ENCODE measurements around the gene RAB8A. TPM values are rescaled to one million over a fixed set of nuclear protein-coding genes. Genes with fewer than 3 reads are reported as not detected.

The RAB8A gene
- total and polyA plus RNA-seq, 2 donors from 2014 or later: 38.5 to 75.6 TPM

DNA sequence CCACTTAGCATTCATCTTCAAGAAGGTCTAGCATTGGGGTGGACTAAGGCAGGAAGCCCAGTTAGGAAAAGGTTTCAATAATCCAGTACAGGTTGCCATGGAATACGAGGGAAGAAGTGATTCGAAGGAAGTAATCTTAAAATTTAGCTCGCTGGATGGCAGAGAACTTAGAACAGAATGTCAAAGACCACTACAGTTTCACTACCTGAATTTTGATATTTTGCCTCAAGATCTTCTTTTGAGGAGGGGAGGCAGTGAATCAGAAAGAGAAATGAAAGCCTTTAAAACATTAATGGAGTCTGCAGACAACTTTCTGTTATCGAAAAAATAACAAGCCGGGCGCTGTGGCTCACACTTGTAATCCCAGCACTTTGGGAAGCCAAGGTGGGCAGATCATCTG is 7.0 kb upstream of the RAB8A start:
- no peaks in the 10 kb centered on the region for H3K9me3 ChIP-seq (ENCODE audit: control insufficient read depth in 2 of 3, insufficient read depth in 1 of 3, low read length in 3 of 3)
- no peak overlapping the region for H3K27ac ChIP-seq (ENCODE audit: low read depth in 2 of 2, low read length in 2 of 2)
- H3K9ac ChIP-seq (ENCODE audit: low read length in 3 of 3): no peak overlapping the region
- TF ChIP-seq, protein P1, sequence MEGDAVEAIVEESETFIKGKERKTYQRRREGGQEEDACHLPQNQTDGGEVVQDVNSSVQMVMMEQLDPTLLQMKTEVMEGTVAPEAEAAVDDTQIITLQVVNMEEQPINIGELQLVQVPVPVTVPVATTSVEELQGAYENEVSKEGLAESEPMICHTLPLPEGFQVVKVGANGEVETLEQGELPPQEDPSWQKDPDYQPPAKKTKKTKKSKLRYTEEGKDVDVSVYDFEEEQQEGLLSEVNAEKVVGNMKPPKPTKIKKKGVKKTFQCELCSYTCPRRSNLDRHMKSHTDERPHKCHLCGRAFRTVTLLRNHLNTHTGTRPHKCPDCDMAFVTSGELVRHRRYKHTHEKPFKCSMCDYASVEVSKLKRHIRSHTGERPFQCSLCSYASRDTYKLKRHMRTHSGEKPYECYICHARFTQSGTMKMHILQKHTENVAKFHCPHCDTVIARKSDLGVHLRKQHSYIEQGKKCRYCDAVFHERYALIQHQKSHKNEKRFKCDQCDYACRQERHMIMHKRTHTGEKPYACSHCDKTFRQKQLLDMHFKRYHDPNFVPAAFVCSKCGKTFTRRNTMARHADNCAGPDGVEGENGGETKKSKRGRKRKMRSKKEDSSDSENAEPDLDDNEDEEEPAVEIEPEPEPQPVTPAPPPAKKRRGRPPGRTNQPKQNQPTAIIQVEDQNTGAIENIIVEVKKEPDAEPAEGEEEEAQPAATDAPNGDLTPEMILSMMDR (IDR thresholded peaks at IDR 0.05; ENCODE audit: borderline replicate concordance, extremely low read depth, insufficient read depth): no peak
- H3K27me3 ChIP-seq (ENCODE audit: control insufficient read depth, insufficient read depth, low read length): no peaks in the 10 kb centered on the region
- no peak for DNase-seq
- no peak overlapping the region for H3K4me3 ChIP-seq (ENCODE audit: low read length in 3 of 3)
- intact Hi-C loops (cut with DNase I): no loop called here
- FAIRE-seq: no peak
- H3K4me1 ChIP-seq (ENCODE audit: control insufficient read depth in 2 of 3, insufficient read depth in 2 of 3, low read depth in 1 of 3, low read length in 3 of 3): no peaks in the 10 kb centered on the region
- peaks cover 0 to 10% (median 6%) of the 10 kb centered on the region in 3 donors for H3K36me3 ChIP-seq (ENCODE audit: control insufficient read depth in 2 of 3, insufficient read depth in 3 of 3, low read length in 3 of 3)

DNA sequence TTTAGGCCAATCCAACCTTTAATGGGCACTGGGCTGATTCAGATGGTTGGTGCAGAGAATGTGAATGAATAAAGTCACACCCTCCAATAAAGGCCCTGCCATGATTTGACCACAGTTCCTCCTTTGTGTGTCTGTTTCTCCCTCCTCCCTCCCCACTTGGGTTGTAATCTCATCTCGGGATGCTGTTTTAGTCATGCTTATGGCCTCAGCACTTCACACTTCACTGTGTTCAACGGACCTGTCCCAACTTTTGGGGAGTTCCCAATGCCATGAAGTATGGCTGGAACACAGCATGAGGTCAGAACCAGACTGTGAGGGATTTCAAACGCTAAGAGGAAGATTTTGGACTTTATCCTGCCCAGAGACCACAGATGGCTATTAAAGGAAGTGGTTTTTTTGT is 5.6 kb upstream of the RAB8A start:
- no peaks in the 10 kb centered on the region for H3K4me1 ChIP-seq (ENCODE audit: control insufficient read depth in 2 of 3, insufficient read depth in 2 of 3, low read depth in 1 of 3, low read length in 3 of 3)
- intact Hi-C loops (cut with DNase I): no loop called here
- DNase-seq (peak in 2 of 5 donors; percentile 43 to 59), FAIRE-seq (no peak)
- H3K4me3 ChIP-seq (ENCODE audit: low read length in 3 of 3): no peak overlapping the region
- H3K27me3 ChIP-seq (ENCODE audit: control insufficient read depth, insufficient read depth, low read length): no peaks in the 10 kb centered on the region
- no peak overlapping the region for H3K27ac ChIP-seq (ENCODE audit: low read depth in 2 of 2, low read length in 2 of 2)
- H3K9ac ChIP-seq (ENCODE audit: low read length in 3 of 3): no peak overlapping the region
- no peaks in the 10 kb centered on the region for H3K9me3 ChIP-seq (ENCODE audit: control insufficient read depth in 2 of 3, insufficient read depth in 1 of 3, low read length in 3 of 3)
- TF ChIP-seq, protein P1 (IDR thresholded peaks at IDR 0.05; ENCODE audit: borderline replicate concordance, extremely low read depth, insufficient read depth): no peak
- H3K36me3 ChIP-seq (ENCODE audit: control insufficient read depth in 2 of 3, insufficient read depth in 3 of 3, low read length in 3 of 3): peaks cover 0 to 10% (median 4%) of the 10 kb centered on the region in 3 donors

DNA sequence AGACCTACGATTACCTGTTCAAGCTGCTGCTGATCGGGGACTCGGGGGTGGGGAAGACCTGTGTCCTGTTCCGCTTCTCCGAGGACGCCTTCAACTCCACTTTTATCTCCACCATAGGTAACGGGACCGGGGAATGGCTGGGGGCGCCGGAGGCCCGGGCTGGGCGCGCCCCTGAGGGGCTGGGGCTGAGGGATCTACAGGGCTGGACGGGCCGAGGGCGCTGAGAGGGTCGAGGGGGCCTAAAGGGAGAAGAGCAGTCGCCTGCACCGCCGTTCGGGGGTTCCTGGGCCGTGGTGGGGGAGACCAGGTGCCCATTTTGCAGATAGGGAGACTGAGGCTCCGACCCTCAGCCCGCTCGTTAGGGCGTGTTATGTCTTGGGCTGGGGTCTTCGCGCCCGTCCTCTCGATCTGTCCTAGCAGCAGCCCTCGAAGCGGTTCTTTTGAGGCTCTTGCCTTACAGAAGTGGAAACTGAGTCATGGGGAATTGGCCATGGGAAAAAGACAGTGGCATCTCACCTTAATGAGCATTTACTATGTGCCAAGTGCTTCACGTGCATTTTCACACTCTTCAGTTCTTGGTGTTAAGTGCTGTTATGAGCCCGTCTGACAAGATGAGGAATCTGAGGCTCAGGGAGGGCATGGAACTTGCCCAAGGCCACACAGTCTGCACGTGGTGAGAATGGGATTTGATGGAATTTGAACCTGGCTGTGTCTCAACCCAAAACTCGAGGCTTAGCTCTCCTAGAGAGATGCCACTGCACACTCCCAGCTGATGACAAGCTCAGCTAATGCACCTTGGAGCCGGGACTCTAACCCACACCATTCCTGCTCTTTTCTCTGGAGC is 442 bp downstream of the RAB8A start:
- FAIRE-seq: no peak

More for the DNA sequence above, 442 bp downstream of the RAB8A start:
- TF ChIP-seq, protein P1 (IDR thresholded peaks at IDR 0.05; ENCODE audit: borderline replicate concordance, extremely low read depth, insufficient read depth): no peak
- H3K27ac ChIP-seq (ENCODE audit: low read depth in 2 of 2, low read length in 2 of 2): peak overlapping the region; percentile 89 to 92
- H3K4me3 ChIP-seq (ENCODE audit: low read length in 3 of 3): peak overlapping the region; percentile 94 to 97 (median 94)
- peaks cover 0 to 20% (median 16%) of the 10 kb centered on the region in 3 donors for H3K4me1 ChIP-seq (ENCODE audit: control insufficient read depth in 2 of 3, insufficient read depth in 2 of 3, low read depth in 1 of 3, low read length in 3 of 3)
- peaks cover 0 to 5% (median 0%) of the 10 kb centered on the region in 3 donors for H3K36me3 ChIP-seq (ENCODE audit: control insufficient read depth in 2 of 3, insufficient read depth in 3 of 3, low read length in 3 of 3)
- no peaks in the 10 kb centered on the region for H3K9me3 ChIP-seq (ENCODE audit: control insufficient read depth in 2 of 3, insufficient read depth in 1 of 3, low read length in 3 of 3)
- no peaks in the 10 kb centered on the region for H3K27me3 ChIP-seq (ENCODE audit: control insufficient read depth, insufficient read depth, low read length)
- intact Hi-C loops (cut with DNase I): no loop called here
- no peak for DNase-seq
- peak overlapping the region; percentile 90 to 98 (median 93) for H3K9ac ChIP-seq (ENCODE audit: low read length in 3 of 3)

Data from kidney (tissue), 14 donors.